HG03342 (cell line): Measurements from ENCODE around the gene ETV1.

Source experiments
- ATAC-seq: cut with Tn5 transposase; IDR thresholded peaks from one replicate; pipeline ENCODE4 v1.9.1; 2021; ENCODE audit warnings: mild to moderate bottlenecking, moderate library complexity; ENCODE audit not compliant: unreplicated experiment

ETV1 gene

DNA sequence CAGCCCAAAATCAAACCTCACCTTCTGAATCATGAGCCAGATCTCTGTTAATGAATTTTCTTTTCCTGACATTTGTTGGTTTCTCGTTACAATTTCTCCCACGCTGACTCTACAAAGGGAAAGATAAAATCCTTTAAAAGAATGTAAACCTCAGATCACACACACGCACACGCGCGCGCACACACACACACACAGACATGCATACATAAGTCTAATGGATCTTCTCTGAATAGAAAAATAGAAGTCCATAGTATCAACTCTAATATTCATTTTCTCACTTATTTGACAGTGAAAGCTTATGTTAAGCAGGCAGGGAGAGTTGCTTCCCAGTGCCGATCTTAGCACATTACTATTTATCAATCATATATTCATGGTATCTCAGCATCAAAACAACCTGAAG, 1.4 kb downstream of the ETV1 start:
- no peak for ATAC-seq

DNA sequence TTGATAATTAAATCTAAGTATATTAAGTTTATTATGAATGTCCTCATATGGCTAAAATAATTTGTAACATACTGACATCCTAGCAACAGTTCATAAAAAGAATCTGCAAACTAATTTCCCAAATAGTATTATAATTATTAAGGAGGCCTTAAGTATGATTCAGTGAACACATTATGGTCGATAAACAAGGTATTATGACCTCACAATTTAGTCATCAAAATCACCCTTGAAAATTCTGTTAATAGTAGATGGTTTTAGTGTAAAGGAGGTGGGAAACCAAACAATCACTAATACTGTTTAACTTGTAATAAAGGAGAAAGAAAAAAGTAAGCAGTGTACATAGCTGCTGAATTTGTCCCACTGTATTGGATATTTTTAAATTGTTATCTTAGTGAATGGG, 2.1 kb downstream of the ETV1 start:
- no peak for ATAC-seq

DNA sequence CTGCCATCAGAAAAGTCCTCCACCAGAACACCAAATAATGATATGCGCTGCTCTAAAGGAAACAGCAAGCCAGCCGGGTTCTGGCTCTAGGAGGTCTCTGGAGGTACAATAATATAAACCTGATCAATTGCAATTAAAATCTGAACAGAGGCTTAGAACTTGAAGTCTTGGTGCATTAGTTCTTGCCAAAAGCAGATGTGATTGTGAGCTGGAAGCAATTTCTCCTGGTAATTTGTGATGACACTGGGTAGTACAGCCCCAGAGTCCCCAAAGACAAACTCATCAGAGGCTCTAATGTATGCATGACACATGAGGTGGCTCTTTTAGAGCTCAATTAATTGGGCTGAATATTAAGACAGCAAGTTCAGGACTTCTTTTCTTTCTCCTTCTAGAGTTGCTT, 3.3 kb downstream of the ETV1 start:
- ATAC-seq: no peak

- no peak for ATAC-seq
Observed at GRCh38 chr7:13984831-13985685, 4.4 kb downstream of the ETV1 start.

GRCh38 chr7:13984061-13984460, 5.4 kb downstream of the ETV1 start:
- no peak for ATAC-seq

GRCh38 chr7:13982940-13983677, 6.4 kb downstream of the ETV1 start:
- no peak for ATAC-seq

GRCh38 chr7:13981070-13981469, 8.4 kb downstream of the ETV1 start:
- ATAC-seq: no peak

DNA sequence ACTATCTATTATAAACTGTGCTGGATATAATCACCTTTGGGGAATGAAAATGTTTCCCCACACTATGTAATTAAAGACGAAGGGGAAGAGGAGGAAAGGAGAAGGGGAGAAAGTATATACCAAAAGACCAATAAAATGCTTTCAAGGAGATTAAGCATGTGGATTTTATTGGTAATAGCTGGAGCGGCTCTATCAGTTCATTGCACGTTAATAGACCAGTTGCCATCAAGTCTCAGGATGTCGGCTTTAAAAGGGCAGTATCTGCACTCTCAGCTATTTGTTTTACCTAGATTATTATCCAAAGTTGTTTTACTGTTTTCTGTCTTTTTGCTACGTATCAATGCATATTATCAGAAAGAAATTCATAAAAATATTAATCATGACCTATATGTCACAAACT, 9.0 kb downstream of the ETV1 start:
- ATAC-seq: no peak

DNA sequence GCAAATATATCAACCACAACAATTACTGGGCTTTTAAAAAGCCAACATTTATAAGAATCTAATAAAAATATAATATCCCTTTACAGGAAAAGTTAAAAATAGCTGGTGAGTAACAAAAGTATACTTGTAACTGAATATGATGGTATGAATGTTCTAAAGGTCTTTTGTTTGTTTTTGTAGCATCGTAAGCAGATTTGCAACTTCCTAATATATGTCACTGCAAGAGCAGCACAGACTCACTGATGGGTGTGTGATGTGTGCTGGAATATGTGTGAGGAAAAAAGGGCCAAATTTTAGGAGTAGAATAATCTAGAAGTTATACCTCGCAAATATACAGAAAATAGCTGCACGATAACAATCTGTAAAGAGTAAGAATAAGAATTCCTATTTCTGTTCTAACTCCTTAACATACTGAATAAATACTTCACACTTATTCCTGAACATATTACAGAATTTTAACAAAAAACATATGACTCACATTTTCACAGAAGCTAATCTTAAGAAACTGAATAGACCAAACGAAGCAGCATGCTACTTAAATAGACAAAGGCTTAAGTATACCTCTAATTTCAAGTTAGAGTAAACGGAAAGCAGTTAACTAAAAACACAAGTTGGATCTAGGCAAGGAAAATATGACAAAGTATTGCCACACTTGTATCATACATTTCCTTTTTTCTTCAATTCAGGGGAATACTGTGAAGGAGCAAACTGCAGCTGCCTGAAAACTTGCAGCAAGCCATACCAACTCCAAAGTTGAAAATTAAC, 9.6 kb downstream of the ETV1 start:
- no peak for ATAC-seq

DNA sequence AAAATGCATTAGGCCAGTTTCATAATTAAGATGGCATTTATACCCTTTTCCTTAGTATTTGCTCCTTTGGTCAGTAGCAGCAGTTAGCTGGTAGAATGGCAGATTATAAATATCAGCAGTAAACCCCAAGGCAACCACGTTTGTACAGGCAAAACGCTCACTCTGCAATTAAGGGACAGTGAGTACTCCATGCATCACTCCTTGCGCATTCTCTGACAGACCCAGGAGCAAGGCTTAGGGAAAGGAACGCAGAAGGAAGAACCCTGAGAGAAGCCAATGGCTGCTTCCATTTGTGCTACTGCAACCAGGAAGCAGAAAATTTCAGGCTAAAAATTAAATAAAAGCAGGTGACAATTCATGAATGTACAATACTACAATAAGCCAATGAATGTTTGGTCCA, 12.9 kb downstream of the ETV1 start:
- no peak for ATAC-seq

DNA sequence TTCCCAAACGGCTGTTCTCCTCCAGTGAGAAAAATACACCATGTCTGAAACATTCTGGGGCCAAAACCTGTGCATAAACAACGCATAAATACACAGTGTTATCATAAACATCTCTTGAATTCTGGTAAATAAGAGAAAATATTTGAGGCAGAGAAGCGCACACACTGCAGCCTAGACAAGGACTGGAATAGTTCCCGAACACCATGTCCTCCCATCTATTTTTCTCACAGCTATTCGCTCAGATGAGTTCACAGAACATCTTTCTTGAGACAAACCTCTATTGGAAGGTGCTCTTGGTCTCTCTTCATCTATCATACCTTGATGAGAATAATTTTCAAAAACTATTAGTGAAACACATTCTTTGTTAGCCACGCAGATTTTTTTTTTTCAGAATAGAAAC, 24.4 kb downstream of the ETV1 start:
- ATAC-seq: no peak

DNA sequence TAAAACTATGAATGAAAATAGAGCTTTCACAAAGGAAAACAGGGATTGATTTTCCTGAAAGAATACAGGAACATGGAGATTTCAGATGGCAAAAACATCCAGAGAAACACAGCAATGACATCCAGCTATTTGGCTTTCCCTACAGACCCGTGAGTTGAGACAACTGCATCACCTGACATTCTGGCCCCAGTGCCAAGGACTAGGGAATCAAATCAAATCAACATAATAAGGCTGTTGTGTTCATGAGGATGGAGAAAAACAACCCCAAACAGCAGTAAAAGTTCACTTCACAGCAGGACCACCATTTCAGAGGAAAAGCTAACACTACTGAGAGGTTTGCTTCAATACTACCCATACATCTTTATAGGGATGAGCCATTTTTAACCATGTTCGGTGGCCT, 25.5 kb downstream of the ETV1 start:
- no peak for ATAC-seq

GRCh38 chr7:13955494-13955893, 34.0 kb downstream of the ETV1 start:
- ATAC-seq: no peak

- ATAC-seq: no peak
Observed at GRCh38 chr7:13953368-13953767, 36.1 kb downstream of the ETV1 start.

GRCh38 chr7:13952921-13953320, 36.5 kb downstream of the ETV1 start:
- no peak for ATAC-seq

DNA sequence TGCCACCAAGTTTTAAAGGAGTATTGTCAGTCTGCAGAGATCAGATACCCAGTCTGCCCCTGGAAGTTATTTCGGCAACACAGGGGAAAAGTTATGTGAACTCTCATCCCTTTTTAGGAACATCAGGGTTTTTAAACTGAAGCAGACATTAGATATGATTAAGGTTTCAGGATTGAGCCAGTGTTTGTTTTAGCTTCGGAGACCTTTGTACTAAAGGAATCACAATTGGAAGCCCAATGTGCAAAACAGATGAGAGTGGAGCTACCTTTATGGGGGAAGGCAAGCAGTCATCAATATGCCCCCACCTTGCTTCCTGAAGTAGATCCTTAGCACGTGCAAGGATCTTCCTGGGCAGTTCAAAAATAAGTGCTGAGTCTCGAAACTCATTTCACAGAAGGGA, 39.5 kb downstream of the ETV1 start:
- ATAC-seq: no peak

DNA sequence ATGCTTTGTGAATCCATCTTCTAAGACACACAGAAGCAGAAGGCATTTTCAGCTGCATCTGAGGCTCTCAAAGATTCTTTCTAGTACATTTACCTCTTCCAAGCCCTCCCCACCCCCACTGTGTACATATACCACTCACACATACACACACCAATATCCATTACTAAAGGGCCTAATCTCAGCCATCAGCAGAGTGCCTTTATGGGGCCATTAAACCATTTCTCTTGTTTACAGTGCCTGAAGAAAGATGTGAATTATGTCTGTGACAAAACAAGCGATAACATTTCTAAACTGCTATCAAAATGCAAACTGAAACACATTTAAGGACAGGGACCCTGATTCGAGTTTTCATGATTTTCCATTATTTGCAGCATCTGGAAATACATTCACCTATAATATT, 40.0 kb downstream of the ETV1 start:
- no peak for ATAC-seq

DNA sequence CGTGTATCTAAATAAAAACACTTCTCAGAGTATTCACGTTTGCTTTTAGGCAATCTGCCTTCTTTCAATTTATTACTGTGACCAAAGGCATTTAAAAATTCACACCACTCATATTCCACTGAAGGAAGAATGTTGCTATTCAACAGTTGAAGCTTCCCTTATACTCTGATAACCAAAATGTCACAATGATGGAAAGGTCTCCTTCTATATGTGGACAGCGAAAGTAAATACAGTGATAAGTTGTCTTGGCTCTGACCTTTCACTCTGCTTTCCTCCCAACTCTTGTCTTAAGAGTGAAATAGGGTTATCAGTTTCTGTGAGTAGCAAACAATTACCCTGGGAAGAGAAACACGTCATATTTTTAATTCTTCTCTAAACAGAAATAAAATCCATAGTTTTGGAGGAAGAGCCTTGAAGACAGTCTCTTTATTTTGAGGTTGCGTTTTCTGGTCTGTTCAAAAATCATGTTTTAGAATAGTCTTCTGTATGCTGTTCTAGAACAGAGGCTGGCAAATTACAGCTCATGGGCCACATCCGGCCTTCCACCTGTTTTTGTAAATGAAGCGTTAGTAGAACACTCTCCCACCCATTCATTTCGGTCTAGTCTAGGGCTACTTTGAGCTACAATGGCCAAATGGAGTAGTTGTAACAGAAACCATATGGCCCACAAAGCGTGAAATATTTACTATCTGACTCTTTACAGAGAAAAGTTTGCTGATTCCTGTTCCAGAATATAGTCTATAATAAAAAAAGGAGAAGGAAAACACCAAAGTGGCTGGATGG, 41.3 kb downstream of the ETV1 start:
- ATAC-seq: no peak

GRCh38 chr7:13947535-13947934, 41.9 kb downstream of the ETV1 start:
- ATAC-seq: no peak

DNA sequence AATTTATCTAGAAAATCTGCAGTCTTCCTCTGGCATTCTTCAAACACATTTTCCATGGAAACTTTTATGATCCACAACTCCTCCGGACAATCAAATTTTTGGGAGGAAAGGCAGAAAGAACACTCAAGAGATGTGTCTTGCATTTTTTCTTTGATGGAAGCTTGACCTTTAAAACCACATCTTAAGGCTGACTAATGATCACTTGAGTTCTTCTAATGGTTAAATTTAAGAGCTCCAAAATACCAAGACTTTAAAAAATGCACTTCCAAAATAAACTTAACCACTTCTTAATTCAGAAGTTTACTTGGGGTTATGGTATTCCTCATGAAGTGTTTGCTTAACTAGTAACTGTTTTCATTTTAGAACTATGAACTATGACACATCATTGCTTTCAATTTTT, 43.3 kb downstream of the ETV1 start:
- ATAC-seq: no peak

DNA sequence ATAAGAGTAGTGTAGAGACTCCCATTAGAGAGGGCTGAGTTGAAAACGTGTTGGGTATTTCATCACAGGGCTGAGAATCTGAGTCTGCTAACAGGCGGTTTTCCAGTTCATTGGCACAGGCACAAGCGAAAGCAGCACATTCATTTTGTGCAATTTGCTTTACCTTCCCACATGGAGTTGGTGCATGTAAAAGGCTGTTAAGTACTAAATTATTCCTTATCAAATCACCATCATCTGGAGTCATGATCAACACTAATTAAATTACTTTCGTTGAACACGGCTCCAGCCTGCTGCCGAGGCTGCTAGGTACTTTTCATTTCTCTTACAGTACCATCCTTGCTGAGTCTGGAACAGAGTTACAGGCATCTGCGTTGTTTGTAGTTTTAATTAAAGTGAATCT, 43.8 kb downstream of the ETV1 start:
- no peak for ATAC-seq
